ENCODE results near the gene DBNDD2.

- TF ChIP-seq REST (IDR thresholded peaks at IDR 0.05; ENCODE audit: unreplicated experiment) (no peak), CTCF (conservative IDR thresholded peaks at IDR 0.05; ENCODE audit: low read depth in 2 of 2) (no peak), POLR2AphosphoS5 (IDR thresholded peaks at IDR 0.05; ENCODE audit: low read depth) (no peak), EZH2 (IDR thresholded peaks at IDR 0.05; ENCODE audit: low read depth, unreplicated experiment) (no peak)
Observed at GRCh38 chr20:45394221-45395113, 13.6 kb upstream of the DBNDD2 start.

All from GM23338 (cell line).